ENCODE measurements around the gene RPUSD3.
"Not testable (repeated sequence)": the region's sequence is repeated elsewhere in the genome, so short reads cannot be mapped to it uniquely, and the experiment has no call there.

GRCh38 chr3:9876255-9876654 lies 32.4 kb upstream of the RPUSD3 start:
- not testable (repeated sequence) for TF ChIP-seq CTCF (conservative IDR thresholded peaks at IDR 0.05); ZFX (IDR thresholded peaks at IDR 0.05)

Data from C4-2B (cell line).